MV-4-11 (cell line): ENCODE results near the gene ACOX2.
A peak's percentile ranks its signal among the peaks of the same experiment; 100 is the strongest.

ENCODE experiments used
- DNase-seq: peaks from one replicate; lab custom pipeline; 2025; lab: John Stamatoyannopoulos, UW

The ACOX2 gene

DNA sequence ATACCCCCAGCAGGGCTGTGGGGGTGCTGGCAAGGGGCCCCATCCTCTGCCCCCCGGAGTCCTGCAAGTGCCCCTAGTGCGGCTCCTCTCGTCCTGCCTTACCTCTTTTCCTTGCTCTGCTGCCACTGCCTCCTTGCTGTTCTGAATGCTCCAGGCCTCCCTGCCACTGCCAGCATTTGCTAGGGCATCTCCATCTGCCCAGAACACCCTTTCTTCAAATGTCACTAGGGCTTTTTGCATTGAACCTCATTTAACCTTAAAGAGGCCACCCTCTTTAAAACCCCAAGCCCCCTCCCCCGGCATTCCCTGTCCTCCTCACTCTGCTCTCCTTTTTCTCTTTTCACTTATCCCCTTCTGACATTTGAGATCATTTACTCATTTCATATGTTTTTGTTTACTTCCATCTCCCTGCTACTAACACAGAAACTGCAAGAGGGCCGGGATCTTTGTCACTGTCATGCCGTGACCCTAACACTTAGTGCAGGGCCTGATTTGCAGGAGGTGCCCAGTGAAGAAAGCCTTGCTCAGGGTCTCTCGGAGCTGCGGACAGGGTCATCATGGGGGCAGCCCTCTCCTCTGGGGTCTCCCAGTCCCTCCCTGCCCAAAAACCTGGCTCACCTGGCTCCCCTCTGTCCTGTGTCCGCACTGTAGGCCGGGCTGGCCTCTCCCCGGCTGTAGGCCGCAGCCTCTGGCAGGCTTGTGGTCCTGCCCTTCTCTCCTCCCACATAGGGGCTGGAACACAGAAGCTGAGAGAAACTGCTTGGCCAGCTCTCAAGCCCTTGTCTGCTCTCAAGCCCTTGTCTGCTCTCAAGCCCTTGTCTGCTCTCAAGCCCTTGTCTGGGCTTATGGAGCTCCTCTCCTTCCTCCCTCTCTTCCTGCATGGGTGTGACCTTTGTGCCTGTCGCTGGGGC, at the start of gene ACOX2:
Gene ACOX2, minus strand, starts transcription at position 690 of the 911 bp plus-strand sequence. CDS start 2,084 bp downstream, outside the sequence.
- no peak for DNase-seq

DNA sequence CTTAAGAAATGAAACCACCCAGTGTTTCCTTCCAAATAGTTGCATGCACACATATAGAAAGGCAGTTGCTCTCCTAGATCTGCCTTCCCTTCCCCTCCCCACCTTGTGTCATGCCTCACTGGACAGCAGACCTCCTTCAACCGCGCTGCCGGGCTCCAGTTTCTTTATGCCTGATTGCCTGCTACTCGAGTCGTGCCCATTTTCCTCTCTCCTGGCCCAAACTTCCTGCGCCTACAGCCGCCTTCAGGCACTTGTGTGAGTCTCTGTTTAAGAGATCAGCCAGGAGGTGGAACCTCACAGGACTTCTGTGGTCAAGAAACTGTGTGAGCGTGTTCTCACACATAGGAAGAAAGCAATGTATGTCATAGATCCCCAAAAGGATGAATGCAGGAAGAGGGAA, 49.0 kb upstream of the ACOX2 start:
- DNase-seq = no peak

DNA sequence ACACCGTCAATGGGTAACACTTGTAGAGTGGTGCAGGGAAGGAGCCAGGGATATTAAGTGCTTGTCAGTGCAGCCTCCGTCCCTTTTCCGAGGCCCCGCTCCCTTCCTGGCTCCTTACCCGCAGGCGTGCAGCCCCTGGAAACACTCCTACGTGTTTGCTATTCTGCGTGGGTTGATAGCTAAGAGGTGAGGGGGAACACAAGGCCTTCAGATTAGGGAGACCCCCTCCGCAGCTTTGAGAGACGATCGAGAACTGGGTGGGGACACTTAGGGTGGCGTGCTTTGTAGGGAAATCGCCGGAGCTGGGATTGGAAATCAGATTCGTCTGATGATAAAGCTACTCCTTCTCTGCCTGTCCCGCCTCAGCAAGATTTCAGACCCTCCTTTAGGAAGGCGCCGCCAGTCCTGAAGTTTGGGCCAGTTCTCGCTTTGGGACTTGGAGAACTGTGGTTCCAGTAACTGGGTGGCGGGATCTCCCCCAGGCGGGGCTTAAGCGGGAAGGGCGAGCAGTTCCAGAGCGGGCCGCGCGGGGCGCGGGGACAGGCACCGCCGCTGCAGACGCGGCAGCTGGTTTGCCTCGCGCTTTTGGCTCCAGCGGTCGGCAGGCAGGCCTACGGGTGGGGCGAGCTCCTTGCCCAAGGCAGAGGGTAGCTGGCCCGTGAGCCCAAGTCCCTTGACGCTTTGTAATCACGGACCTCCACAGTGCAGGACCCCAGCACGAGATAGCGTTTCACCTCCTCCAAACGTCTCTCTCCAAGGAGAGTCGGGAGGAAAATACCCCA, 48.2 kb upstream of the ACOX2 start:
- no peak for DNase-seq

DNA sequence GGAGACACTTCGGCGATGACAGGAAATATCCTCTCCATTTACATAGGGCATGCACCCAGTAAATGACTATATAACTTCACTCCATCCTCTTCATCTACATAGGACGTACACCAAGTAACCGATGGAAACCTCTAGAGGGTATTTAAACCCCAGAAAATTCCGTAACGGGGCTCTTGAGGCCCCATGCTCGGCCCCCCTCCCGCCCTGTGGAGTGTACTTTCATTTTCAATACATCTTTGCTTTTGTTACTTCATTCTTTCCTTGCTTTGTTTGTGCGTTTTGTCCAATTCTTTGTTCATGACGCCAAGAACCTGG, 47.7 kb upstream of the ACOX2 start:
- no peak for DNase-seq

DNA sequence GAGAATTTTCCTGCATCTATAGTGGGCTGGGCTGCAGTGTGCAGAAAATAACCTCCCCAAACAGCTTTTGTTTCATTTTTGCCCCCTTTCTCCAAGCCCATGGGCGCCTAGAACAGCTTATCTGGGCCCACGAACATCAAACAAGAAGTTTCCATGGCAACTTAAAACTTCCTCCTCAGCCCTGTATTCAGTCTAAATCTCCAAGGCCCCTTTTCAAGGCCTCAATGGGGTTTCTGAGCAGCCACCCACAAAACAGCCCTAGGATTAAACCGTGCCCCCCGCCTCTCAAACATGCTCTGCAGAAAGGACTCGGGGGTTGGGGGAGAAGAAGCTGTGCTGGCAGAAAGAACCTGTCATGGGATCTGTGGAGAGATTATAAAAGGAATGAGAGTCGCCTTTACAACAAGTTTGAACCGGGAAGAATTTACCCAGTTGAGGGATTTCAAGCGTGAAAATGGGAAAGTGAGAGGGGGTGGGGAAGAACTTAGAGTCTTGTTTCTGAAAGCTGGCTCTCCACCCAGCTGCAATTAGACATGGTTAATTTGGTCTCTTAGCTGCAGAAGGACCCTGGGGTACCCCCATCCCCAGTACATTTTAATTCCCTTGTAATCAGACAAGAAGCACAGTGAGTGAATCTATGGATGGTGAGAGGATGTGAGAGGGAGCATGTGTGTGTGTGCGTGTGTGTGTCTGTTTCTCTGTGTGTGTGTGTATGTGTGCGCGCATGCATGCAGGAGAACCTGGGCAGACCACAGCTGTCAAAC, 44.5 kb upstream of the ACOX2 start:
- DNase-seq = no peak

DNA sequence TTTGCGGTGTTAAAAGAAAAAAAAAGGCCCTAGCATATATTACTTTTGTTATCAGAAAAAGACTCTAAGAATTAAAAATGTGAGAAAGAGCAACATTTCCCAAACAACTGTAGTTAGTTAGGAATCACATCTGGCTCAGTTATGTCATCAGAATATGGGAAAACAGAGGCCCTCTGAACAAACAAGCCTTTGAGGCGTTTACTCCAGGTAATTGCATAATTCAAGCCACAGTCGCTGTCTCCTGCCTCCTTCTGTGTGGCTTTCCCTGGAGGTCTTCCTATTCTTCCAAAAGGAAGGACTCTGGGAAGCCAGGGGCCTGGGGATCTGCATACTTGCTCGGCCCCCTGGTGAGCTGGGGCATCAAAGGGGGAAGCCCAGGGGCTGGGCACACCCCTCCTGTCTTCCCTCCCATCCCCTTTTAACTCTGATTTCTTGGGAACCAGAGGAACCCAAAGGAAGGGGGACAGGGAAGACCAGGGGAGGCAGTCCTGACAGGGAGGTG, 43.9 kb upstream of the ACOX2 start:
- no peak for DNase-seq

DNA sequence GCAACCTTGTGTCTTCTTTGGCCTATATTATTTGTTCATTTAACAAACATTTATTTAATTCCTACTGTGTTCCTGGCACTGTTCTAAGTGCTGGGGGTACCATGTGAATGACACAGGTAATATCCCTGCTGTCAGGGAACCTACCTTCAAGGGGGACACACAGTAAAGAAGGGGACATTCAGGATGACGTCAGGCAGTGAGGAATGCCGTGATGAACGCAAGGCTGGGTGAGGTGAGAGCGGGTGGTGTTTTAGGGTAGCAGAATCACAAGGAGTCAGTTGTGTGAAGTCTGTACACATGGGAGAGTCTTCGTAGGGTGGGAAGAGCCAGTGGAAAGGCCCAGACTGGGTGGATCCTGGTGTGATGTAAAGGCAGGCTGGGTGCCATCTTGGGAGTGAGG, 41.9 kb upstream of the ACOX2 start:
- no peak for DNase-seq

DNA sequence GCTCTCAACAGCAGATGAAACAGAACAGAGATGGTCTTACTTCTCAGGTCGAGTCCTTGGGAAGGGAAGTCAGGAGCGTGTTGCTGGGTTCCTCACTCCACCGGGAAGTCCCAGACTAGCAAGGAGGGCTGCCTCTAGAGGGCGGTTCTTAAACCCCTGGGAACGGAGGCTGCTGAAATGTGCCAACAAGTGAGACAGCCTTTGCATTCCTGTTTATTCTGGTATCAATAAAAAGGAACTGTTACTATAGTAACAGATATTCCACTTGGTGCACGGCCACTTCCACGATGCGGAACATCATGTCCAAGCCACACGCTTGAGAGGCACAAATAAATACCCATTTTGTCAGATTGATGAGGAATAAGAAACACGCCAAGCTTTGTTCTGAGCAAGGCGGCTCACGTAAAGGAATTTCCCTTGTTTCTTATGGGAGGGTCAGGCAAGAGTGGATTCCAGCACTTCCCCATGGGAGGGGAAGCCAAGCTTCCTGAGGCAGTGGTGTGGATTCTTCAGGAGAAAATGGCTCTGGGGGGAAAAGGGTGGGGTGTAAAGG, 40.4 kb upstream of the ACOX2 start, which contains the start of gene FAM107A:
Gene FAM107A, minus strand, starts transcription at position 123 of the 553 bp plus-strand sequence. CDS start 7,531 bp downstream, outside the sequence.
- DNase-seq = no peak

DNA sequence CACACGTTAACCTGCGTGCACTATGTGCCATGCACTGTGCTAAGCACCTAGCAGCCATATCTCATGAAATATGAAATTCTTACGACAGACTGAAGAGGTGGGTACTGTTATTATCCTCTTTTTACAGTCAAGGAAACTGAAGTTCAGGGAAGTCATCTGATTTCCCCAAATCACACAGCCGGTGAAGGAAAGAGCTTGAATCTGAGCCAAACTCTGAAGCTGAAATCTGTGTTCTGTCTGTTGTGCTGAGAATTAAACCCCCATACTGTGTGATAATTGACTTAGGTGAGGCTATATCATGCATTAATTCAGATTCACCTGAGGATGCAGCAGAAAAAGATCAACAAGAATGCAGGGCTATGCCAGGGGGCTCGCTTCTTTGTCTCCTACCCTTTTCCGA, 39.7 kb upstream of the ACOX2 start:
- DNase-seq = no peak

DNA sequence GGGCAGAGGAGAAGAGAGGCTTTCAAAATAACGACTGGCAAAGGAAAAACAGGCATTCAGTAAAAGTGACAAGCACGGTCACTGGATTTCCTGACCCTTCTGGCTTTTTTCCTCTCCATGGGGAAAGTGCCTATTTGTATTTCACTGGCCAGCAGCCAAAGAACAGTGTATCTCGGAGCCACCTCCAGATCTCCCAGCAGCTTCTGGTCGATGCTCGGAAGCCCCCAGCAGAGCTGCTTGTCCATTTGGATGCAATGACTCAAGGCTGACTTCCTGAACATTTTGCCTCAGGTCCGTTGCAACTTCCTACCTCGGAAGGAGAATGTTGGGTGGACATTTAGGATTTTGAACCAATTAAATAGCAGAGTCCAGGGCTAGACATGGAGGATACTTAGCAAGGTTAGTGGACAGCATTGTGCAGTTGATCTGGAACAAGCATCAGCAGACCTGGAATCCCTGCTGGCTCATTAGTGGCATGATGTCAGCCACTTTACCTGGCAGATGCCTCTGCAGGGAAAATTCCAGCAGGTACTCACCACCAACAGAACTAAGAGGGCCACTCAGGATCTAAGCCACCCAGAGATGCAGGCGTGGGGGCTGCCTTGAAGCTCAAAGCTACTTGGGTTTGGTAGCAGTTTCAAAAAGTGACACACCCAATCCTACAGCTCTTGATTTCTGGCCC, 39.1 kb upstream of the ACOX2 start:
- DNase-seq = no peak

DNA sequence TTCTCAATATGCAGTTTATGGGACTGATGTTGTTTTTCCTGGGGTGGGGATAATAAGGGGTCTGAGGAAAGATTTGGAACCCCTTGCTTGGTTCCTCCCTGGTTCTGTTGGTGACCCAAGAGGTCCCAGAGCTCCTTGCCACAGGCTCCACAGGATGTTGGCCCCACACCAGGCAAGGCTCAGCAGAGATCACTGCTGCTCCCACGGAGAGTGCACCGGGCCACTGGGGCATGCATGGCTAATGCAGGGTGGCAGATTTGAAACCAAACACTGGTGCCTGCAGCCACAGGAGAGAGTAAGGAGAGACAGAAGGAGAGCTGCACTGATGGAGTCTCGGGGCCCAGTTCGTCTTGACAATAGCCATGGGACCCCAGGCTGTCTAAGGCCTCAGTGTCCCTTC, 37.7 kb upstream of the ACOX2 start:
- no peak for DNase-seq

DNA sequence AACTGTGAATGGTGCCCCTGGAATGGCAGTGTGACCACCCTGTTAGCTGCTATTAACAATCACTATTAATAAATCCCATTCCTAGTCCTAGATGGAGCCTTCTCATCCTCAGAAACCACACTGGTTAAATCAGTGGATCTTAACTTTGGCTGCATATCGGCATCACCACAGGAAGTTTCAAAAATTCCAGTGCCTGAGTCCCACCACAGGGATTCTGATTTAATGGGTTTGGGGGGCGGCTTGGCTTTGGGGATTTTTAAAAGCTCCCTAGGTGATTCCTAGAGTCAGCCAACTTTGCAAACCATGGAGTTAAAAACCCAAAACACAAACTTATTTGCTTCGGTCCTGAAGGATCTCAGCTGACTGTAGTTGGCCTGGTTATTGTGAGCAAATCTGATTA, 37.1 kb upstream of the ACOX2 start:
- DNase-seq = no peak

DNA sequence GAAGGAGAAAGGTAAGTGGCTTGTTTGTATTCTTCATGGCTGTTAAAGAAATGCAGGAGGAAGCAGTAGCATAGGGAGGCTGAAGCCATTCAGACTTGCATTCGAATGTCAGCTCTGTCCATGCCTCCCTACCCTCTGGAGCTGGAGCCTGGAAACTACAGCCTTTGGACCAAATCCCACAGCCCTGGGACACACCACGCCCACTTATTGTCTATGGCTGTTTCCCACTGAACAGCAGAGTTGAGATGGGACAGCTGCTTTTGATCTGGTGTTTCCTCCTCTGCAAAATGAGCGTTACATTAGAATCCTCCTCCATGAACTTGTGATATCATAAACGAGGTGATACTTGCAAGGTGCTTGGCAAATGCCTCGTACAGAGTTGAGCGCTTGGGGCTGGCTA, 36.6 kb upstream of the ACOX2 start:
- DNase-seq = no peak

DNA sequence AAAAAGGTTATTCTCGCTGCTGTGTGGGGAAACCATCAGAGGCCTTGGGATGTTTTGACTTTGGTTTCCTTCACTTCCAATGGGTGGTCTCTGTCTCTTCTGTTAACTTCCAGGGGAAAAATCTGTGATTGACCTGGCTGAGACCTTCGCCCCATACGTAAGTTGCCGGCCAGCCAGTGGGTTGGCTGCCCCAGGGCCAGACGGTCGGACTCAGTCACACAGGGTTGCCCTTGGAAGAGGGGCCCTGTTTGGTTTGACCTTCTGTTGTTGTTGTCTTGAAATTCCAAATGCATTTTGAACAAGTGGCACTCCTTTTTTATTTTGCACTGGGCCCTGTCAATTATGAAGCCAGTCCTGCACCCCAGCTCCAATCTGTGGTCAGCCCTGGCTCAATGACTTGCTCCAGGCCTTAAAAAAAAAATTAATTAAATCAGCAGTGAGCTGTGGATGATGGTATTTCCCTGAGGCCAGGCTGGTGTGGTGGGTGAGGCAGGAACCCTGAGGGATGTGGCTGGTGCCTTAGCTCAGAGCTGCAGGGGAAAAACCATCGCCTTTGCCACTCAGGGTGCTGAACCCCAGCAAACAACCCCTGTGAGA, 35.7 kb upstream of the ACOX2 start:
- DNase-seq = no peak

DNA sequence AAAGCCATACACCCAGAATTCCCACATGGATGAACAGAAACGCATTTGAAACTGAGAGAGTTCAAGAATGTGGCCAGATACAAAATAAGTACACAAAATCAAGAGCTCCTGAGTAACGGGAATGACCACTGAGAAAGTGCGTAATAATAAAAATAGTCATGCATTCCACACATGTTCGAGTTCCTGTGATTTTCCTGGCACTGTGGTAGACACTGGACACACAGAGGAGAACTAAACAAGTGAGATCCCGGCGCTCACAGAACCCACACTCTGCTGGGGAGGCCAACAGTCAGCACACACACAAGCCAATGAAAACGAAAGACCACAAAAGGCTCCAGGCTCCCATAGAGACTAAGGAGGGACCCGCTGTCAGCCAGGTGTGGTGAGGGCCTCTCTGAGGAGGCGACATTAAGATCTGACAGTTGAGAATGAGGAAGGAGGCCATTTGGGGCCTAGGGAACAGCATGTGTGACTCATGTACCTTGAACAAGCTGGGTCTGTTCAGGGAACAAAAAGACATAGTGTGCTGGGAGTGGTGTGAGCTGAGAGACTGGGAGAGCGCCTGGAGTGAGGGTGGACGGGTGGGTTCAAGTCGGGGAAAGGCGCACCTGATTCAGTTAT, 35.1 kb upstream of the ACOX2 start:
- peak; percentile 38 for DNase-seq

DNA sequence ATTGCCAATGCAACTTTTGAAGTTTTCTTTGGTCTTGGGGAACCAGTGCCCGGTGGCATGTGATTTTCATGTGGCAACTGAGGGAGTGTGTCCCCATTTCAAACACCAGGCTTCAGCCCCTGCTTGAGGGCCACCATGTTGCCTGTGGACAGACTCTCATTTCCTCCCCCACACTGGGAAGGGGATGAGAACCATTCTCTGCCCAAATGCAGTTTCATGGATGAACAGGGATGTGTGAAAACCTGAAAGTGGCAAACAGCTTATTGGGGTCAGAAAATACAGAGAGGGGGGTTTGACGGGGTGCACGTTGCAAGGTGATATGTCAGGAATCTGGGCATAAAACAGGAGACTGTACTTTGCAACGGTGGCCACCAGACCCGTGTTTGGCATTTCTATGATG, 33.9 kb upstream of the ACOX2 start:
- no peak for DNase-seq

DNA sequence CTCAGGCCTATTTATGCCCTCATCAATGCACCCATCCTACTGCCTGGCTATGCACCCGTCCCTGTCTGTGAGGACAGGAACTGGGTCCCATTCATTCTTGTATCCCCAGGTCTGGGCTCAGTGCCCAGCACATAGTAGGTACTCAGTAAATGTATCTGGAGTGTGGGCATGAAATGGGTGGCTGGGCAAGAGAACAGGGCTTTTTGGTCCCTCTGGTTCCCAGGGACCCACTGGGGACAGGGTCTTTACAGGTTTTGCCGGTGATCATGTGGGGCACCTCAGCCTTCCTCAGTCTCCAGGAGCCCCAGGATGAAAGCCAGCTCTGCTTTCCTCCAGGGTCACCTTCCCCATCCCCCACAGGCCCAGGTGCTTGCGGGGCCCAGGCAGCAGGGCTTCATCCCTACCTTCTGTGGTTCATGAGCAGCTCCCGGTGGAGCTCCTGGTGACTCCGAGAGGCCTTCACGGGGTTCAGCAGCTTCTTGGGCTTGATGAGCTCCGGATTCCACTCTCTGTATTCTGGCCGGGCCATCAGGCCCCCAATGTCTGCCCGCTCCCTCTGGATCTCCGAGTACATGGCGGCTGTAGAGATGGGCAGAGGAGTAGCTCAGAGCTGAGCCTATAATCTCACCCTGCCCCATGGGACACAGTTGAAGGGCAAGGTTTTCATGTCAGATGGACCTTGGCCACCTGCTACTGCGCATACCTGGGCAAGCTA, 32.5 kb upstream of the ACOX2 start:
- DNase-seq = no peak

DNA sequence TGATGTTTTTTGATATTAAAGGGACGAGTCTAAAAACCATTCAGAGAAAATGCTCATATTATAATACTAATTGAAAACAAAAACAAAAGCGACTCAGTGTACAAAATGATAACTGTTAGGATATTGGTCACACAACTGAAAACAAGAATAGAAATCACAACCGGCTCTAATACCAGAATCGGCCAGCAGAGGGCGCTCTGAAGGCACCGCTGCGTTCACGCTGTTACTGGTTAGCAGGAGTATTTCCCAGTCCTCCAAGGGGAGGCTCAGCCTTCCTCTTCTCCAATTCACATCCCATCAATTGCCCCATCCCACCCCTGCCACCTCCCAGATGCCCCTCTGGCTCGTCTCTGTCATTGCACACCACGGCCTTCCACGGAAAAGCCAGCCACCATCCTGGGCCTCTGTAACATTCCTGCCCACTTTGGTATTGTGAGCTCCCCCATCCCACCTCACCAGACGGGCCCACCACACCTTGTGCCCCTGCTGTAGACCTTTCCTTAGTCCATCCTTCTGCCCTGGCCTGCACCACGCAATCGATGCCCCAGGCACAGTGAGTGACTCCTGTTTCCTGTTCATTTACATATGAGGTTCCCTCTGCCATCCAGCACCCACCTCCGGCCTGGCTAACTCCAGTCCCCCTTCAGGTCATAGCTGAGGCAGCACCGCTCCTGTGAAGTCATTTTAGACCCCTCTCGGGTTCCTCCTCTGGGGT, 31.7 kb upstream of the ACOX2 start:
- peak; percentile 30 for DNase-seq

DNA sequence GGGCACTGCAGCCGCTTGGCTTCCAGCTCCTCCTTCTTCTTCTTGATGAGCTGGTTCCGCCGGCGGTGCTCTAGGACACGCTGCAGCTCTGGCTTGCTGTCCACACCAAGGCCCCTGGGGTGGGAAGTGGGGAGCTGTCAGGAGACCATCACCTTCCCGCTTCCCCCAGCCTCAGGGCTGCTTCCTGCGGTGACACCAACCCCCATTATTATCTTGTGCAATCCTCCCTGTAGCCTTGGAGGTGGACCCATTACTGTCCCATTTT, 30.2 kb upstream of the ACOX2 start:
- no peak for DNase-seq
